PC-9 (cell line): ENCODE measurements around the gene ADH1C.

Experiments
- CTCF ChIP-seq: fragments of 200-600 bp; sonication (generic); conservative IDR thresholded peaks from 2 replicates; pipeline ENCODE4 v1.6.1; 2017; ENCODE audit warnings: mixed run types, antibody characterized with exemption, mild to moderate bottlenecking, moderate library complexity
- EZH2 ChIP-seq: fragments of 200-600 bp; sonication (generic); IDR thresholded peaks from 2 replicates; pipeline ENCODE4 v1.8.0; 2017; ENCODE audit warnings: antibody characterized with exemption, low read depth

GRCh38 chr4:99400831-99401230, 48.3 kb upstream of the ADH1C start:
- TF ChIP-seq CTCF (no peak), EZH2 (no peak)
